Prostate gland (tissue), 2 donors: Measurements from ENCODE around the gene ALDH1A2.

Source experiments
- POLR2A ChIP-seq: fragments of 450-650 bp; IDR thresholded peaks from one replicate; pipeline ENCODE4 v1.6.1; 2016; ENCODE audit warnings: antibody characterized with exemption, mild to moderate bottlenecking
- POLR2AphosphoS5 ChIP-seq: sonication (generic); formaldehyde crosslinking; IDR thresholded peaks from one replicate; pipeline ENCODE4 v1.6.1; 2017; ENCODE audit warnings: antibody characterized with exemption
- TF ChIP-seq, protein P1 (sequence below), 4 experiments: fragments of 200-600 bp in 2 of 4; fragments of 450-650 bp in 2 of 4; sonication (generic) in 2 of 4; IDR thresholded peaks; 1 replicate in 3 of 4; 2 replicates in 1 of 4; pipeline ENCODE4 v1.5.1; 2016 to 2019; ENCODE audit warnings: antibody characterized with exemption in 4 of 4, mild to moderate bottlenecking in 2 of 4, moderate library complexity in 2 of 4

DNA sequence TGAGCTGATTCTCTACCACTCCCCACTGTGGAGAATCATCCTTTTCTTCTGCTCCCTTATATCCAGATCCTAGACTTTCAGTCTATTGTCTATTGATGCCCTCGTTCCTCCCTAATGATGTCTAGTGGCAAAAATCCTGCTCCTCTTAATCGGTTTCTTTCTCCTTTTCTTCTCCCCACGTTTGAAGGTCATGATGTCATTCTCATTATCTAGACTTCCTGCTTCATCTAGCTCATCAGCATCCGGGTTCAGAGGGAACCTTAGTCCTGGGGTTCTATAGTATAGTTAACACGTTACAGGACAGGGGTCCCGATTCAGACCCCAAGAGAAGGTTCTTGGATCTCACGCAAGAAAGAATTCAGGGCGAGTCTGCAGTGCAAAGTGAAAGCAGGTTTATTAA, 14.9 kb upstream of the ALDH1A2 start:
- TF ChIP-seq POLR2A, result no peak
- TF ChIP-seq, protein P1, sequence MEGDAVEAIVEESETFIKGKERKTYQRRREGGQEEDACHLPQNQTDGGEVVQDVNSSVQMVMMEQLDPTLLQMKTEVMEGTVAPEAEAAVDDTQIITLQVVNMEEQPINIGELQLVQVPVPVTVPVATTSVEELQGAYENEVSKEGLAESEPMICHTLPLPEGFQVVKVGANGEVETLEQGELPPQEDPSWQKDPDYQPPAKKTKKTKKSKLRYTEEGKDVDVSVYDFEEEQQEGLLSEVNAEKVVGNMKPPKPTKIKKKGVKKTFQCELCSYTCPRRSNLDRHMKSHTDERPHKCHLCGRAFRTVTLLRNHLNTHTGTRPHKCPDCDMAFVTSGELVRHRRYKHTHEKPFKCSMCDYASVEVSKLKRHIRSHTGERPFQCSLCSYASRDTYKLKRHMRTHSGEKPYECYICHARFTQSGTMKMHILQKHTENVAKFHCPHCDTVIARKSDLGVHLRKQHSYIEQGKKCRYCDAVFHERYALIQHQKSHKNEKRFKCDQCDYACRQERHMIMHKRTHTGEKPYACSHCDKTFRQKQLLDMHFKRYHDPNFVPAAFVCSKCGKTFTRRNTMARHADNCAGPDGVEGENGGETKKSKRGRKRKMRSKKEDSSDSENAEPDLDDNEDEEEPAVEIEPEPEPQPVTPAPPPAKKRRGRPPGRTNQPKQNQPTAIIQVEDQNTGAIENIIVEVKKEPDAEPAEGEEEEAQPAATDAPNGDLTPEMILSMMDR (IDR thresholded peaks at IDR 0.05), result no peak
- TF ChIP-seq POLR2AphosphoS5, result no peak
